Measurements from ENCODE around the gene CLPSL2. TPM values are rescaled to one million over a fixed set of nuclear protein-coding genes. Genes with fewer than 3 reads are reported as not detected.

Gene CLPSL2
- total RNA-seq, 1 donor = not detected

DNA sequence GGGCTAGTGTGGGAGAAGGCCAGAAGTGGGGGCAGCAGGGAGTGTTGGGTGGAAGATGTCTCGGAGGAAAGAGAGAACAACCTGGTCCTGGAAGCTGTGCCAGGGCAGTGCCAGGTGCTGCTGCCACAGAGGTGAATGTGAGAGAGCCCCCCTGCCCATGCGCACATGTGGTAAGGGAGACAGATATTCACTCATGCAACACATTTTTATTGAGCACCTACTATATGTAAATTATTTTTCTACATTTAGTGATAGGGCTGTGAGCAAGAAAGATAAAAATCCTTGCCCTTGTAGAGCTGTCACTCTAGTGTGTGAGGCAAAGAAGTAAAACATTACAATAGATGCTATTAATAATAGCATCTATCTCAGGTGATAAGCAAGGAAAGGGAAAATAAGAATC is 4.9 kb downstream of the CLPSL2 start:
- no peaks in the 10 kb centered on the region for H4K20me1 ChIP-seq (ENCODE audit: insufficient read depth, low read length)
- H3K4me3 ChIP-seq (ENCODE audit: insufficient read depth, low read length) = no peak overlapping the region
- H3K27me3 ChIP-seq (ENCODE audit: insufficient read depth, low read length) = peaks cover 22% of the 10 kb centered on the region
- no peak for DNase-seq (ENCODE audit: insufficient read length, low spot score, missing footprints)
- TF ChIP-seq, protein P1, sequence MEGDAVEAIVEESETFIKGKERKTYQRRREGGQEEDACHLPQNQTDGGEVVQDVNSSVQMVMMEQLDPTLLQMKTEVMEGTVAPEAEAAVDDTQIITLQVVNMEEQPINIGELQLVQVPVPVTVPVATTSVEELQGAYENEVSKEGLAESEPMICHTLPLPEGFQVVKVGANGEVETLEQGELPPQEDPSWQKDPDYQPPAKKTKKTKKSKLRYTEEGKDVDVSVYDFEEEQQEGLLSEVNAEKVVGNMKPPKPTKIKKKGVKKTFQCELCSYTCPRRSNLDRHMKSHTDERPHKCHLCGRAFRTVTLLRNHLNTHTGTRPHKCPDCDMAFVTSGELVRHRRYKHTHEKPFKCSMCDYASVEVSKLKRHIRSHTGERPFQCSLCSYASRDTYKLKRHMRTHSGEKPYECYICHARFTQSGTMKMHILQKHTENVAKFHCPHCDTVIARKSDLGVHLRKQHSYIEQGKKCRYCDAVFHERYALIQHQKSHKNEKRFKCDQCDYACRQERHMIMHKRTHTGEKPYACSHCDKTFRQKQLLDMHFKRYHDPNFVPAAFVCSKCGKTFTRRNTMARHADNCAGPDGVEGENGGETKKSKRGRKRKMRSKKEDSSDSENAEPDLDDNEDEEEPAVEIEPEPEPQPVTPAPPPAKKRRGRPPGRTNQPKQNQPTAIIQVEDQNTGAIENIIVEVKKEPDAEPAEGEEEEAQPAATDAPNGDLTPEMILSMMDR (IDR thresholded peaks at IDR 0.05; ENCODE audit: extremely low read depth, low read depth, low read length) = no peak
- H3K79me2 ChIP-seq (ENCODE audit: insufficient read depth, low read length) = no peaks in the 10 kb centered on the region
- H3K4me1 ChIP-seq (ENCODE audit: insufficient read depth, low read length) = no peaks in the 10 kb centered on the region
- no peaks in the 10 kb centered on the region for H3K36me3 ChIP-seq (ENCODE audit: insufficient read depth, low read length)
- no peak overlapping the region for H3K4me2 ChIP-seq (ENCODE audit: insufficient read depth, low read length)
- H3K9me3 ChIP-seq (ENCODE audit: low read depth, low read length) = no peaks in the 10 kb centered on the region
- no peak overlapping the region for H3K27ac ChIP-seq (ENCODE audit: low read depth, low read length)
- H2AFZ ChIP-seq (ENCODE audit: low read length) = no peak overlapping the region

DNA sequence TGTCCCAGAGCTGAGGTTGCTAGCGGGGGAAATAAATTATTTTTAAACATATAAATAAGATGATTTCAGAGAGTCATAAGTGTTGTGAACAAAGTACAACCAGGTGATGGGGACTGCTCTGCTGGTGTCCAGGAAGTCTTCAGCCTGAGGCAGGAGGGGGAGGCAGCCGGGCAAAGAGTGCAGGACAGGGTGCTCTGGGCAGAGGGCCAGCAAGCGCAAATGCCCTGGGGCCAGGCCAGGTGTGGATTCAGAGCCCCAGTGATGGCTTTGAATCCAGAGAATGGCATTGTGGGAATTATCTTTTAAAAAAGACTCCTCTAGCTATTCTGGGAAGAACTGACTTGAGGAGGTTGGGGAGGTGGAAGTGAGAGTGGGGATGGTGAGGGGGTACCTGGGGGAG is 6.0 kb downstream of the CLPSL2 start:
- TF ChIP-seq, protein P1 (IDR thresholded peaks at IDR 0.05; ENCODE audit: extremely low read depth, low read depth, low read length) = no peak
- no peaks in the 10 kb centered on the region for H3K36me3 ChIP-seq (ENCODE audit: insufficient read depth, low read length)
- H3K27ac ChIP-seq (ENCODE audit: low read depth, low read length) = no peak overlapping the region
- peaks cover 26% of the 10 kb centered on the region for H3K27me3 ChIP-seq (ENCODE audit: insufficient read depth, low read length)
- H2AFZ ChIP-seq (ENCODE audit: low read length) = no peak overlapping the region
- H3K4me2 ChIP-seq (ENCODE audit: insufficient read depth, low read length) = no peak overlapping the region
- no peaks in the 10 kb centered on the region for H3K79me2 ChIP-seq (ENCODE audit: insufficient read depth, low read length)
- H4K20me1 ChIP-seq (ENCODE audit: insufficient read depth, low read length) = no peaks in the 10 kb centered on the region
- no peak for DNase-seq (ENCODE audit: insufficient read length, low spot score, missing footprints)
- no peaks in the 10 kb centered on the region for H3K9me3 ChIP-seq (ENCODE audit: low read depth, low read length)
- no peak overlapping the region for H3K4me3 ChIP-seq (ENCODE audit: insufficient read depth, low read length)
- H3K4me1 ChIP-seq (ENCODE audit: insufficient read depth, low read length) = no peaks in the 10 kb centered on the region

DNA sequence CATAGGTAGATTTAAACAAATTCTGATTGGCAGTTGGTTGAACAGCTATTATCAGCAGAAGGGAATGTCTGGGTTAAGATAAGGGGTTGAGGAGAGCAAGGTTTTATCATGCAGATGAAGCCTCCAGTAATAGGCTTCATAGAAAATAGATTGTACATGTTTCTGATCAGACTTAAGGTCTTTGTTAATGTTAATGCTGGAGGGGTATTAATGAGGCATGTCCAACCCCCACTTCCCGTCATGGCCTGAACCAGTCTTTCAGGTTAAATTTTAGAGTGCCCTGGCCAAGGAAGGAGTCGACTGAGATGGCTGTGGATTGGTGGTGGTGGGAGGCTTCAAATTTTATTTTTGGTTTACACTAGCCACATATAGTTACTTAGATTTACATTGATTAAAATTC is 7.8 kb downstream of the CLPSL2 start:
- H3K27me3 ChIP-seq (ENCODE audit: insufficient read depth, low read length) = peaks cover 44% of the 10 kb centered on the region
- no peaks in the 10 kb centered on the region for H3K36me3 ChIP-seq (ENCODE audit: insufficient read depth, low read length)
- H3K9me3 ChIP-seq (ENCODE audit: low read depth, low read length) = no peaks in the 10 kb centered on the region
- no peak overlapping the region for H3K4me2 ChIP-seq (ENCODE audit: insufficient read depth, low read length)
- H4K20me1 ChIP-seq (ENCODE audit: insufficient read depth, low read length) = no peaks in the 10 kb centered on the region
- no peak overlapping the region for H2AFZ ChIP-seq (ENCODE audit: low read length)
- H3K79me2 ChIP-seq (ENCODE audit: insufficient read depth, low read length) = no peaks in the 10 kb centered on the region
- no peak overlapping the region for H3K27ac ChIP-seq (ENCODE audit: low read depth, low read length)
- DNase-seq (ENCODE audit: insufficient read length, low spot score, missing footprints) = no peak
- no peak overlapping the region for H3K4me3 ChIP-seq (ENCODE audit: insufficient read depth, low read length)
- TF ChIP-seq, protein P1 (IDR thresholded peaks at IDR 0.05; ENCODE audit: extremely low read depth, low read depth, low read length) = no peak
- no peaks in the 10 kb centered on the region for H3K4me1 ChIP-seq (ENCODE audit: insufficient read depth, low read length)

DNA sequence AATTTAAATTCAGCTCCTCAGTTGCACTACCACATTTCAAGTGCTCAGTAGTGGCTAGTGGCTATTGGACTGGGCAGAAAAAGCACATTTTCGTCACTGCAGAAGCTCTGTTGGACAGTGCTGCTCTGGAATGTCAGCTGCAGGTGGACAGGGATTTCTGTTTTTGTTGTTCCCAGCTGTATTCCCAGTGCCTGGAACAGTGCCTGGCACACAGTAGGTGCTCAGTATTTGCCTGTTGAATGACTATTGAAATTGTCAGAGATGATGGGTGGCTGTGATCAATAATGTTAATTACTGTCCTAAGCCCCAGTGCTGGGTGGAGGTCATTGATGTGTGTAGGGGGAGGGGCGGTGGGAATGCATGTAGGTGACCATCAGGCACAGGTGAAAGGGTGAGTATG is 9.9 kb downstream of the CLPSL2 start:
- H3K27me3 ChIP-seq (ENCODE audit: insufficient read depth, low read length) = peaks cover 51% of the 10 kb centered on the region
- H3K4me1 ChIP-seq (ENCODE audit: insufficient read depth, low read length) = no peaks in the 10 kb centered on the region
- no peak overlapping the region for H3K27ac ChIP-seq (ENCODE audit: low read depth, low read length)
- H4K20me1 ChIP-seq (ENCODE audit: insufficient read depth, low read length) = no peaks in the 10 kb centered on the region
- TF ChIP-seq, protein P1 (IDR thresholded peaks at IDR 0.05; ENCODE audit: extremely low read depth, low read depth, low read length) = no peak
- H3K9me3 ChIP-seq (ENCODE audit: low read depth, low read length) = no peaks in the 10 kb centered on the region
- no peak overlapping the region for H3K4me2 ChIP-seq (ENCODE audit: insufficient read depth, low read length)
- no peak overlapping the region for H2AFZ ChIP-seq (ENCODE audit: low read length)
- H3K4me3 ChIP-seq (ENCODE audit: insufficient read depth, low read length) = no peak overlapping the region
- H3K79me2 ChIP-seq (ENCODE audit: insufficient read depth, low read length) = no peaks in the 10 kb centered on the region
- DNase-seq (ENCODE audit: insufficient read length, low spot score, missing footprints) = no peak
- H3K36me3 ChIP-seq (ENCODE audit: insufficient read depth, low read length) = no peaks in the 10 kb centered on the region

Data from osteoblast (primary cell).